H9 (cell line): ENCODE data around the gene GHRL. TPM values are rescaled to one million over a fixed set of nuclear protein-coding genes. Genes with fewer than 3 reads are reported as not detected.

Experiments used
- DNase-seq: peaks from one replicate; pipeline ENCODE4 v3.0.0-alpha.2; 2017
- H2AFZ ChIP-seq: one replicate; pipeline ENCODE4 v1.6.1; 2013; ENCODE audit warnings: mild to moderate bottlenecking, low read length, control low read depth, moderate library complexity
- H2AK5ac ChIP-seq: 2 replicates; pipeline ENCODE4 v1.6.1; 2013; ENCODE audit warnings: low read length, control low read depth, mixed read lengths; ENCODE audit not compliant: insufficient read length
- H2BK120ac ChIP-seq: one replicate; pipeline ENCODE4 v1.6.1; 2013; ENCODE audit warnings: low read depth, mild to moderate bottlenecking, low read length, control low read depth, inconsistent platforms; ENCODE audit not compliant: poor library complexity, severe bottlenecking
- H2BK12ac ChIP-seq: 2 replicates; pipeline ENCODE4 v1.6.1; 2013; ENCODE audit warnings: low read length, control low read depth, mixed read lengths, low read depth; ENCODE audit not compliant: insufficient read length
- H2BK15ac ChIP-seq: 2 replicates; pipeline ENCODE4 v1.6.1; 2013; ENCODE audit warnings: low read depth, low read length, control low read depth
- H2BK20ac ChIP-seq: one replicate; pipeline ENCODE4 v1.6.1; 2013; ENCODE audit warnings: low read depth, mild to moderate bottlenecking, low read length, control low read depth, inconsistent platforms; ENCODE audit not compliant: poor library complexity, severe bottlenecking
- H2BK5ac ChIP-seq: 2 replicates; pipeline ENCODE4 v1.6.1; 2013; ENCODE audit warnings: low read length, control low read depth, mixed read lengths; ENCODE audit not compliant: insufficient read length
- H3K14ac ChIP-seq: 2 replicates; pipeline ENCODE4 v1.6.1; 2013; ENCODE audit warnings: low read length, control low read depth; ENCODE audit not compliant: insufficient read depth
- H3K18ac ChIP-seq: 2 replicates; pipeline ENCODE4 v1.6.1; 2013; ENCODE audit warnings: low read depth, mild to moderate bottlenecking, mixed read lengths, low read length, control low read depth; ENCODE audit not compliant: insufficient read length
- H3K23ac ChIP-seq: 2 replicates; pipeline ENCODE4 v1.6.1; 2013; ENCODE audit warnings: low read length, control low read depth, mixed read lengths, low read depth; ENCODE audit not compliant: insufficient read length
- H3K23me2 ChIP-seq: 2 replicates; pipeline ENCODE4 v1.6.1; 2013; ENCODE audit warnings: low read depth, mild to moderate bottlenecking, mixed read lengths, low read length, control low read depth; ENCODE audit not compliant: insufficient read length, poor library complexity, severe bottlenecking
- H3K27ac ChIP-seq: 2 replicates; pipeline ENCODE4 v1.5.1; 2013; ENCODE audit warnings: low read length, control low read depth, mixed read lengths, low read depth; ENCODE audit not compliant: insufficient read length
- H3K27me3 ChIP-seq: 2 replicates; pipeline ENCODE4 v1.6.1; 2013; ENCODE audit warnings: low read length, control low read depth, inconsistent platforms; ENCODE audit not compliant: insufficient read depth
- H3K4ac ChIP-seq: 2 replicates; pipeline ENCODE4 v1.6.1; 2013; ENCODE audit warnings: low read depth, mild to moderate bottlenecking, control low read depth, inconsistent platforms, low read length, moderate library complexity
- H3K4me1 ChIP-seq: 2 replicates; pipeline ENCODE4 v1.6.1; 2013; ENCODE audit warnings: low read length, control low read depth, inconsistent platforms; ENCODE audit not compliant: insufficient read depth
- H3K4me2 ChIP-seq: 2 replicates; pipeline ENCODE4 v1.6.1; 2013; ENCODE audit warnings: low read length, control low read depth, mixed read lengths; ENCODE audit not compliant: insufficient read length, insufficient read depth
- H3K56ac ChIP-seq: 2 replicates; pipeline ENCODE4 v1.6.1; 2013; ENCODE audit warnings: low read depth, mild to moderate bottlenecking, mixed read lengths, low read length, control low read depth; ENCODE audit not compliant: insufficient read length
- H3K79me1 ChIP-seq: 2 replicates; pipeline ENCODE4 v1.6.1; 2013; ENCODE audit warnings: low read depth, mild to moderate bottlenecking, moderate library complexity, low read length, control low read depth, inconsistent platforms; ENCODE audit not compliant: insufficient read depth, poor library complexity, severe bottlenecking
- H3K79me2 ChIP-seq: 2 replicates; pipeline ENCODE4 v1.6.1; 2013; ENCODE audit warnings: low read length, control low read depth, inconsistent platforms; ENCODE audit not compliant: insufficient read depth
- H3K9ac ChIP-seq: 2 replicates; pipeline ENCODE4 v1.6.1; 2013; ENCODE audit warnings: low read length, control low read depth, mixed read lengths; ENCODE audit not compliant: insufficient read length; ENCODE audit errors: extremely low read depth
- H3K9me3 ChIP-seq: one replicate; pipeline ENCODE4 v1.6.1; 2013; ENCODE audit warnings: low read depth, low read length, inconsistent platforms; ENCODE audit not compliant: control insufficient read depth
- H3T11ph ChIP-seq: one replicate; pipeline ENCODE4 v1.6.1; 2013; ENCODE audit warnings: mild to moderate bottlenecking, low read length, control low read depth, inconsistent platforms
- H4K20me1 ChIP-seq: one replicate; pipeline ENCODE4 v1.6.1; 2013; ENCODE audit not compliant: control insufficient read depth, insufficient read length, insufficient read depth
- H4K5ac ChIP-seq: 2 replicates; pipeline ENCODE4 v1.6.1; 2013; ENCODE audit warnings: low read depth, mild to moderate bottlenecking, mixed read lengths, low read length, control low read depth; ENCODE audit not compliant: insufficient read length
- H4K8ac ChIP-seq: replicated peaks from 2 replicates; pipeline ENCODE4 v1.6.1; 2013; ENCODE audit warnings: low read length, control low read depth, mixed read lengths, low read depth; ENCODE audit not compliant: insufficient read length
- H4K91ac ChIP-seq: 2 replicates; pipeline ENCODE4 v1.6.1; 2013; ENCODE audit warnings: low read depth, mild to moderate bottlenecking, moderate library complexity, mixed read lengths, low read length, control low read depth; ENCODE audit not compliant: insufficient read length
- H3K27ac Mint-ChIP-seq, 3 experiments: 2 replicates in 2 of 3; 3 replicates in 1 of 3; pipeline ENCODE4 v1.8.0; 2020 to 2021; ENCODE audit warnings: mixed read lengths in 3 of 3, mild to moderate bottlenecking in 1 of 3, moderate library complexity in 1 of 3
- H3K27me3 Mint-ChIP-seq: 2 replicates; pipeline ENCODE4 v1.8.0; 2021; ENCODE audit warnings: low read depth, mild to moderate bottlenecking, moderate library complexity, mixed read lengths
- H3K36me3 Mint-ChIP-seq, 3 experiments: 2 replicates in 2 of 3; 3 replicates in 1 of 3; pipeline ENCODE4 v1.8.0; 2020 to 2021; ENCODE audit warnings: low read depth in 3 of 3, mixed read lengths in 3 of 3; ENCODE audit not compliant: insufficient read depth in 1 of 3
- H3K4me1 Mint-ChIP-seq, 2 experiments: 2 replicates each; pipeline ENCODE4 v1.8.0; 2020; ENCODE audit warnings: mixed read lengths in 2 of 2
- H3K4me3 Mint-ChIP-seq, 2 experiments: 2 replicates in 1 of 2; 3 replicates in 1 of 2; pipeline ENCODE4 v1.8.0; 2020 to 2021; ENCODE audit warnings: mild to moderate bottlenecking in 2 of 2, mixed read lengths in 2 of 2, moderate library complexity in 1 of 2
- H3K9me3 Mint-ChIP-seq, 2 experiments: 2 replicates in 1 of 2; 3 replicates in 1 of 2; pipeline ENCODE4 v1.8.0; 2020; ENCODE audit warnings: mild to moderate bottlenecking in 2 of 2, mixed read lengths in 2 of 2, moderate library complexity in 1 of 2
- CTCF ChIP-seq: fragments of 200-600 bp; sonication (generic); conservative IDR thresholded peaks from 3 replicates; pipeline ENCODE4 v1.8.0; 2021; ENCODE audit warnings: antibody characterized with exemption, mild to moderate bottlenecking
- WGBS: extraction: QIAGEN DNeasy Blood & Tissue Kit; methylation state at CpG from one replicate; pipeline ENCODE4 v1.1.7; 2013; ENCODE audit warnings: missing lambda C conversion rate, low lambda C conversion rate, mixed read lengths; ENCODE audit not compliant: insufficient read length; ENCODE audit errors: extremely low coverage; 5-methylcytosine and 5-hydroxymethylcytosine counted together
- total RNA-seq: library from RNA; stranded (reverse); gene quantifications from 2 replicates; pipeline ENCODE4 v1.2.1, GENCODE V29; 2021

The GHRL gene
- total RNA-seq, 1 experiment from 2014 or later, result 1.3 TPM

- Histone ChIP-seq H2BK20ac (no peak overlapping the region), H4K5ac (no peak overlapping the region), H3K79me1 (no peaks in the 10 kb centered on the region), H3K4me1 (peaks cover 2% of the 10 kb centered on the region; the same call in 1 of the 2 replicates), H3K9me3 (no peaks in the 10 kb centered on the region), H2BK12ac (no peak overlapping the region), H3K4me2 (no peak overlapping the region), H3K56ac (no peak overlapping the region), H3K18ac (no peak overlapping the region), H3T11ph (no peak overlapping the region), H3K4ac (no peak overlapping the region), H4K20me1 (peaks cover 4% of the 10 kb centered on the region), H4K8ac (no peak overlapping the region), H2AK5ac (no peak overlapping the region), H3K9ac (no peak overlapping the region), H3K23ac (no peak overlapping the region), H3K23me2 (no peaks in the 10 kb centered on the region), H3K79me2 (peaks cover 9% of the 10 kb centered on the region; the same call in 1 of the 2 replicates), H3K27me3 (no peaks in the 10 kb centered on the region), H4K91ac (no peak overlapping the region), H2BK5ac (no peak overlapping the region), H3K14ac (no peak overlapping the region), H2BK15ac (no peak overlapping the region), H3K27ac (no peak overlapping the region), H2BK120ac (no peak overlapping the region), H2AFZ (no peak overlapping the region)
- no CpG with 5 or more reads among the region's 7 CpGs for WGBS
- Mint-ChIP-seq H3K27me3 (no peaks in the 10 kb centered on the region), H3K4me3 (no peak overlapping the region), H3K36me3 (peaks cover 49 to 81% (median 66%) of the 10 kb centered on the region in 3 experiments), H3K4me1 (peaks cover 3 to 6% of the 10 kb centered on the region in 2 experiments), H3K27ac (no peak overlapping the region; a peak in 1 of 7 replicates), H3K9me3 (no peaks in the 10 kb centered on the region)
- DNase-seq, result no peak
- no peak for TF ChIP-seq CTCF
These were observed 36.9 kb downstream of the GHRL start for GRCh38 chr3:10255835-10256234.
